Thyroid gland (tissue), 4 donors: ENCODE results near the gene ADRA2C. TPM values are rescaled to one million over a fixed set of nuclear protein-coding genes. Genes with fewer than 3 reads are reported as not detected.
"Not testable (repeated sequence)": the region's sequence is repeated elsewhere in the genome, so short reads cannot be mapped to it uniquely, and the experiment has no call there.

Experiments
- DNase-seq, 2 donors: peaks; one replicate each; pipeline ENCODE4 v3.0.0-alpha.2; 2019
- H3K27ac ChIP-seq, 3 donors: fragments of 200-600 bp; sonication (generic); 1 replicate in 2 of 3; 2 replicates in 1 of 3; pipeline ENCODE4 v1.5.1; 2016 to 2019; ENCODE audit warnings: mild to moderate bottlenecking in 1 of 3, moderate library complexity in 1 of 3
- H3K27me3 ChIP-seq: fragments of 200-600 bp; sonication (generic); one replicate; pipeline ENCODE4 v1.5.1; 2019
- H3K36me3 ChIP-seq, 2 donors: fragments of 200-600 bp; sonication (generic); one replicate each; pipeline ENCODE4 v1.5.1; 2016 to 2019
- H3K4me1 ChIP-seq, 2 donors: fragments of 200-600 bp; sonication (generic); one replicate each; pipeline ENCODE4 v1.5.1; 2017 to 2019
- H3K4me3 ChIP-seq, 3 donors: fragments of 200-600 bp; sonication (generic); replicated peaks in 1 of 3; 1 replicate in 2 of 3; 2 replicates in 1 of 3; pipeline ENCODE4 v1.5.1; 2016; ENCODE audit warnings: mild to moderate bottlenecking in 1 of 3
- H3K9me3 ChIP-seq: fragments of 200-600 bp; sonication (generic); one replicate; pipeline ENCODE4 v1.5.1; 2017
- POLR2A ChIP-seq, 2 donors: fragments of 450-650 bp; IDR thresholded peaks; one replicate each; pipeline ENCODE4 v1.6.1; 2017; ENCODE audit warnings: antibody characterized with exemption in 2 of 2, mild to moderate bottlenecking in 2 of 2, moderate library complexity in 1 of 2
- WGBS, 2 donors: methylation state at CpG; one replicate each; pipeline ENCODE4 v1.1.5; 2017; 5-methylcytosine and 5-hydroxymethylcytosine counted together
- intact Hi-C: fragments of 100-400 bp; cut with DNase I; formaldehyde crosslinking; loops from one replicate; pipeline ENCODE4 v1.15.1; 2023
- total RNA-seq, 4 donors: library from RNA; depleted of rRNA; stranded (reverse); fragments of >200 nt; gene quantifications; one replicate each; pipeline ENCODE4 v1.2.3, GENCODE V29; 2016
- TF ChIP-seq, protein P1 (sequence below), 6 experiments: fragments of 200-600 bp in 3 of 6; fragments of 450-650 bp in 3 of 6; sonication (generic) in 3 of 6; IDR thresholded peaks; one replicate each; pipeline ENCODE4 v1.5.1; 2016 to 2019; ENCODE audit warnings: antibody characterized with exemption in 6 of 6, mild to moderate bottlenecking in 2 of 6, inconsistent platforms in 1 of 6, moderate library complexity in 1 of 6

Gene ADRA2C
- total RNA-seq, 4 donors from 2014 or later, result 0.45 to 3.5 (median 1.1) TPM

DNA sequence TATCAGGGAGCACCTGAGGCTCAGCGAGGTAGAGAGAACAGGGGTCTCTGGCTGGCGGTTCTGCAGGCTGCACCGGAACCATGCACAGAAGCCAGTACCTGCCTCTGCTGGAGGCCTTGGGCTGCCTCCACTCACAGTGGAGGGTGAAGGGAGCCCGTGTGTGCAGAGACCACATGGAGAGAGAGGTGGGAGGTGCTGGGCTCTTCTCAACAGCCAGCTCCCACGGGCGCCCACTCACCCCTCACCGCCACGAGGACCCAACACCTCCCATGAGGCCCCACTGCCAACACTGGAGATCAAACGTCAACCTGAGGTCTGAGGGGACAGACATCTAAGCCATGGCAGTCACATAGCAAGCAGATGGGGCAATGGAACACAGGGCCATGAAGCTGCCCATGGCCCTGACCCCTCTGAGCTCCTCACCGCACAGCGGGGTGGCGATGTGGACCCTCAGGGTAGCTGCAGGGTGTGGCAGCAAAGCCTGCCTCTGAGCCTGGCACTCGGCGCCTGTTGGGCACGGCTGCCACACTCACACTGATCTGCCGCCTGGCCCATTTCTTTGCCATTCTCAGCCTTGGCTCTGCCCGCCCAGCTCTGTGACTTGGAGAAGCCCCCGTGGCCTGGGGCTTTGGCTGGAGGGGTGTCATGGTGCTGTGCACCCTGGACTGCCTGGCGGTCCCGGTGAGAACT, 44.8 kb downstream of the ADRA2C start:
- WGBS, 2 donors, result 77 to 86% methylated on average over 11 to 17 of the region's 20 CpGs
- Histone ChIP-seq H3K4me3 (no peak overlapping the region), H3K4me1 (no peaks in the 10 kb centered on the region), H3K9me3 (no peaks in the 10 kb centered on the region), H3K27ac (no peak overlapping the region), H3K36me3 (no peaks in the 10 kb centered on the region), H3K27me3 (no peaks in the 10 kb centered on the region)
- DNase-seq, result no peak
- no peak for TF ChIP-seq POLR2A (IDR thresholded peaks at IDR 0.05)
- intact Hi-C loops, result no loop called here

DNA sequence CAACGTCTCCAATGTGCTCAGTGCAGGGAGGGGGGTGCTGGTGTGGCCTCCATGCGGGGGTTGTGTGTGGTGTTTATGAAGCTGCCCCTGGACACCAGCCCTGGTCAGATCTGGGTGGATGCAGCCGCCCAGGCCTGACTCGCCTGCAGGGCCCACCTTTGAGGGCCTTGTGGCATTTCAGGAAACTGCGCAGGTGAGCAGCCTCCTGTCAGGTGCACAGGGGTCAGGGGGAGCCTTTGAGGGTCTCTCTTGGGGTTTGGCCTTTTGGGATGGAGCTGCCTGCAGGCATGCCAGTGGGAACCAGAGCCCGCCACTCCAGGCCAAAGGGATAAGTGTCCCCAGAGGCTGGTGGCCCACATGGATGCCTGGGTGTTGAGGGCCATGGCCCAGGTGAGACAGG, 45.4 kb downstream of the ADRA2C start:
- H3K27ac ChIP-seq, result no peak overlapping the region
- H3K4me1 ChIP-seq, result no peaks in the 10 kb centered on the region
- DNase-seq, result no peak
- H3K36me3 ChIP-seq, result no peaks in the 10 kb centered on the region
- whole genome bisulfite sequencing, 2 donors, result 82 to 100% methylated on average over 1 to 4 of the region's 6 CpGs
- H3K27me3 ChIP-seq, result no peaks in the 10 kb centered on the region
- H3K9me3 ChIP-seq, result no peaks in the 10 kb centered on the region
- H3K4me3 ChIP-seq, result no peak overlapping the region
- TF ChIP-seq POLR2A (IDR thresholded peaks at IDR 0.05), result no peak
- TF ChIP-seq, protein P1, sequence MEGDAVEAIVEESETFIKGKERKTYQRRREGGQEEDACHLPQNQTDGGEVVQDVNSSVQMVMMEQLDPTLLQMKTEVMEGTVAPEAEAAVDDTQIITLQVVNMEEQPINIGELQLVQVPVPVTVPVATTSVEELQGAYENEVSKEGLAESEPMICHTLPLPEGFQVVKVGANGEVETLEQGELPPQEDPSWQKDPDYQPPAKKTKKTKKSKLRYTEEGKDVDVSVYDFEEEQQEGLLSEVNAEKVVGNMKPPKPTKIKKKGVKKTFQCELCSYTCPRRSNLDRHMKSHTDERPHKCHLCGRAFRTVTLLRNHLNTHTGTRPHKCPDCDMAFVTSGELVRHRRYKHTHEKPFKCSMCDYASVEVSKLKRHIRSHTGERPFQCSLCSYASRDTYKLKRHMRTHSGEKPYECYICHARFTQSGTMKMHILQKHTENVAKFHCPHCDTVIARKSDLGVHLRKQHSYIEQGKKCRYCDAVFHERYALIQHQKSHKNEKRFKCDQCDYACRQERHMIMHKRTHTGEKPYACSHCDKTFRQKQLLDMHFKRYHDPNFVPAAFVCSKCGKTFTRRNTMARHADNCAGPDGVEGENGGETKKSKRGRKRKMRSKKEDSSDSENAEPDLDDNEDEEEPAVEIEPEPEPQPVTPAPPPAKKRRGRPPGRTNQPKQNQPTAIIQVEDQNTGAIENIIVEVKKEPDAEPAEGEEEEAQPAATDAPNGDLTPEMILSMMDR (IDR thresholded peaks at IDR 0.05), result no peak
- intact Hi-C loops, result no loop called here

DNA sequence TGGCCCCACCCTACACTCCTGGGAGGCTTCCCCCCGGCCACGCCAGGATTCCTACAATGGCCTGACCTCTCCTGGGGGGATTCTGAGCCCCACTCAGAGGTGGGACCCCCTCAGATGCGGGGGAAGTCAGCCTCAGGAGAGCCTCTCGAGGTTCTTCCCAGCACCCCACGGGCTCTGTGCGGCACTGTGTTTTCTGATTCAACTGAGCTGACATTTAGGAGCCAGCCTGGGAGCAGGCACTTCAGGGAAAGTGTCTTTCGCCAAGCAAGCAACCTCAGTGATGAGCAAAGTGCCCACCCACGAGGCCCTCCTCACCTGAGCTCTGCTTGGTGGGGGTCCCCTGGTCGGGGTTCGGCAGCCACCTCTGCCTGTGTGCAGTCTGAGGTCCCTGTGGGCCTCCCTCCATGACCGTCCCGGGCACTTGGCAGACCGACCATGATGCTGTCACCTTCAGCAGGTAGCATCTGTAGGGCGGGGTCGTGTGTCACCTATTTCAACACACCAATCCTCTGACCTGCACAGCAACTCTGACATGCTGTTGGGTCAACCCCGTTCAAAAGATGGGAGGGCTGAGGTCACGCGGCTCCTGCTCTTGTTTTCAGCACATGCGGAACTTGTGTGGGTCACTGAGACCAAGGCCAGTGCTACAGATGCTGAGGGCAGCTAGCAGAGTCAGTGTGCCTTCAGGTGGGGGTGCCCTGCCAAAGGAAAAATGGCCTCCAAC, 46.2 kb downstream of the ADRA2C start:
- no peak overlapping the region for H3K4me3 ChIP-seq
- H3K4me1 ChIP-seq, result no peaks in the 10 kb centered on the region
- H3K27ac ChIP-seq, result no peak overlapping the region
- intact Hi-C loops, result no loop called here
- WGBS, 2 donors, result 86 to 96% methylated on average over 9 to 19 of the region's 19 CpGs
- TF ChIP-seq POLR2A (IDR thresholded peaks at IDR 0.05), result no peak
- TF ChIP-seq, protein P1 (IDR thresholded peaks at IDR 0.05), result no peak
- DNase-seq, result no peak
- H3K36me3 ChIP-seq, result no peaks in the 10 kb centered on the region
- no peaks in the 10 kb centered on the region for H3K27me3 ChIP-seq
- no peaks in the 10 kb centered on the region for H3K9me3 ChIP-seq

DNA sequence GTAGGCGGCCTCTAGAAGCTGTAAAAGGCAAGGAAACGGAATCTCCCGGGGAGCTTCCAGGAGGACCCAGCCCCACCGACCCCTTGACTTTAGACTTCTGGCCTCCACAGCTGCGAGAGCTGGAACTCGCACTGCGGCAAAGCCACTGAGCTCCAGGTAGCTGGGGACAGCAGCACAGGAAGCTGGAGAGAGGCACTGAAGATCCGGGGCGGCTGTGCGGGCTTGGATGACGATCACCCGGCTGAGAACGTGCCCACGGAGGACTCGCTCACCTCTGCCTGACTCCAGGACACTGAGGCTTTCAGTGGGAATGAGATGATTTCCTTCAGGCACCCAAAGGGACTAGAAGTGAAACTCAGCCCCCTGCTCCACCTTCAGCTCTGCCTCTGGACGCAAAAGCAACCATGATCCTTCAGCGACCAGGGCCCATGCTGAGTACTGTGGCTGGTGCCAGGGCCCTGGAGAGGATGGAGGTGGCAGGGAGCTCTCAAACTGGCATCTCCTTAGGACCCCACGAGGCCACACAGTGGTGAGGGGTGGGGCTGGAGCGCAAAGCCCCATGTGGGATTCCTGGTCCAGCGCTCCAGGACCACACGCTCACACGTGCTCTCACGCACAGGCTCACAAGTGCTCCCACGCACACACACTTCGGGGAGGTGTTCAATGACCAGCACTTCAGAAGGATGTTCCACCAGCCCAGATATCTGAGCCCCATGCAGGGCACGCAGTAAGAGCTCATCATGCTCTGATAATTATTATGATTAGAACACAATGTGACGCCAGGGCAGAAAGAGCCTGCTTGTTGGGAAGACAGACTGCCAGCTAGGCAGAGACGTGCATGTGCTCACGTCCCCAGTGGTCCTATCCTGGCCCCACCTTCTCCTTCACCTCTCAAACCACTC, 47.2 kb downstream of the ADRA2C start:
- intact Hi-C loops, result no loop called here
- H3K27me3 ChIP-seq, result no peaks in the 10 kb centered on the region
- no peaks in the 10 kb centered on the region for H3K9me3 ChIP-seq
- no peaks in the 10 kb centered on the region for H3K4me1 ChIP-seq
- no peak overlapping the region for H3K4me3 ChIP-seq
- no peak overlapping the region for H3K27ac ChIP-seq
- DNase-seq, result no peak
- TF ChIP-seq POLR2A (IDR thresholded peaks at IDR 0.05), result no peak
- TF ChIP-seq, protein P1 (IDR thresholded peaks at IDR 0.05), result no peak
- no peaks in the 10 kb centered on the region for H3K36me3 ChIP-seq
- WGBS, 2 donors, result 85 to 87% methylated on average over 24 to 29 of the region's 29 CpGs

DNA sequence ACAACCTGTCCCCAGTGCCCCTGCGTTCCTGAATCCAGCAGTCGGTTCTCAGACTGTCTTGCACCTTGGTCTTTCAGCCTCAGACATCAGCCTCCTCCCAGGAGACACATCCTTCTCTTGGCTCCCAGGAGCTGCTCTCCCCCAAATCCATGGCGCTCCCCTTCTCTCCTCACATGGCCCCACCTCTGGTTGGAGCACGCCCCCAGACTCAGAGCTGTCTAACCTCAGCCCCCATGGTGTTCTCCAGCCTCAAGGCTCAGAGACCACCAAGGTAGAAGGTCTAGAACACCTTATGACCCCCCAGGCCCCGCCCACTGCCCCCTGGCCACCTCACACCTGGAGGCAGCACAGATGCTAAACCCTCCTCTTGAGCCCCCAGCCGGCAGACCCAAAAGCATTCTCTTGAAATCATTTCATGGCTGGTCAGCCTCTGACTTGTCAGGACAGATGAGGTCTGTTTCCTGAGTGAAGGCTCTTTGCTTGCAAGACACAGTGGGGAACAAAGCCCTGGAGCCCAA, 47.9 kb downstream of the ADRA2C start:
- Histone ChIP-seq H3K27ac (no peak overlapping the region), H3K9me3 (no peaks in the 10 kb centered on the region), H3K36me3 (no peaks in the 10 kb centered on the region), H3K4me3 (no peak overlapping the region), H3K4me1 (no peaks in the 10 kb centered on the region), H3K27me3 (no peaks in the 10 kb centered on the region)
- WGBS, 2 donors, result 84 to 92% methylated on average over 5 to 6 of the region's 6 CpGs
- intact Hi-C loops, result no loop called here
- no peak for TF ChIP-seq POLR2A (IDR thresholded peaks at IDR 0.05)
- TF ChIP-seq, protein P1 (IDR thresholded peaks at IDR 0.05), result no peak
- DNase-seq, result no peak

DNA sequence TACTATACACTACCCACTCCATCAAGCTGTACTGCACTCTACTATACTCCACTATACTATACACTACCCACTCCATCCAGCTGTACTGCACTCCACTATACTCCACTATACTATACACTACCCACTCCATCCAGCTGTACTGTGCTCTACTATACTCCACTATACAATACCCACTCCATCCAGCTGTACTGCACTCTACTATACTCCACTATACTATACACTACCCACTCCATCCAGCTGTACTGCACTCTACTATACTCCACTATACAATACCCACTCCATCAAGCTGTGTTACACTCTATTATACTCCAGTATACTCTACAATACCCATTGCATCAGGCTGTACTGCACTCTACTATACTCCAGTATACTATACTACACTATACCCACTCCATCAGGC, 48.7 kb downstream of the ADRA2C start:
- H3K27ac ChIP-seq, H3K36me3 ChIP-seq, H3K4me1 ChIP-seq, intact Hi-C loops, H3K27me3 ChIP-seq, H3K4me3 ChIP-seq, DNase-seq, H3K9me3 ChIP-seq: not testable (repeated sequence)
